Common myeloid progenitor, CD34-positive (primary cell): ENCODE measurements around the gene PTRH1.

Source experiments
- CTCF ChIA-PET: fragments of 350-600 bp; sonication (Branson Sonifier 250); formaldehyde crosslinking; loops from one replicate; lab custom pipeline; 2021; ENCODE audit warnings: antibody characterized with exemption; lab: Charles Lee
- POLR2A ChIA-PET: fragments of 350-600 bp; sonication (Branson Sonifier 250); formaldehyde crosslinking; loops from one replicate; lab custom pipeline; 2021; ENCODE audit warnings: antibody characterized with exemption; lab: Charles Lee
- DNase-seq, 3 donors: peaks; one replicate each; pipeline versions ENCODE4 v3.0.0 to v3.0.0-alpha.2; 2013
- H3K27ac ChIP-seq, 2 experiments: 1 replicate in 1 of 2; 2 replicates in 1 of 2; pipeline ENCODE4 v1.7.0; 2013; ENCODE audit warnings: inconsistent platforms in 2 of 2, low read length in 2 of 2, mild to moderate bottlenecking in 2 of 2, low read depth in 1 of 2, moderate library complexity in 1 of 2; ENCODE audit not compliant: severe bottlenecking in 2 of 2, insufficient read depth in 1 of 2, poor library complexity in 1 of 2
- H3K27me3 ChIP-seq, 5 experiments: replicated peaks in 2 of 5; 1 replicate in 3 of 5; 2 replicates in 2 of 5; pipeline versions ENCODE4 v1.6.1 to v1.7.0; 2013; ENCODE audit warnings: low read length in 4 of 5, mild to moderate bottlenecking in 2 of 5, moderate library complexity in 2 of 5, inconsistent platforms in 1 of 5; ENCODE audit not compliant: insufficient read depth in 5 of 5, control insufficient read depth in 4 of 5
- H3K36me3 ChIP-seq, 4 experiments: 1 replicate in 2 of 4; 2 replicates in 2 of 4; pipeline versions ENCODE4 v1.6.1 to v1.7.0; 2013; ENCODE audit warnings: low read length in 3 of 4, control low read depth in 1 of 4, mild to moderate bottlenecking in 1 of 4; ENCODE audit not compliant: control insufficient read depth in 4 of 4, insufficient read depth in 4 of 4
- H3K4me1 ChIP-seq, 4 experiments: 1 replicate in 3 of 4; 2 replicates in 1 of 4; pipeline versions ENCODE4 v1.6.1 to v1.7.1; 2013; ENCODE audit warnings: low read length in 3 of 4, mild to moderate bottlenecking in 3 of 4, control low read depth in 1 of 4, inconsistent platforms in 1 of 4, moderate library complexity in 1 of 4; ENCODE audit not compliant: control insufficient read depth in 4 of 4, insufficient read depth in 4 of 4; ENCODE audit errors: control extremely low read depth in 1 of 4
- H3K4me3 ChIP-seq, 7 experiments: 1 replicate in 4 of 7; 2 replicates in 3 of 7; pipeline versions ENCODE4 v1.5.1 to v1.7.0; 2013; ENCODE audit warnings: mild to moderate bottlenecking in 7 of 7, low read length in 6 of 7, moderate library complexity in 6 of 7, inconsistent platforms in 2 of 7, low read depth in 2 of 7, control low read depth in 1 of 7; ENCODE audit not compliant: insufficient read depth in 4 of 7, control insufficient read depth in 1 of 7; ENCODE audit errors: extremely low read depth in 1 of 7
- H3K9me3 ChIP-seq, 5 experiments: 1 replicate in 4 of 5; 2 replicates in 1 of 5; pipeline versions ENCODE4 v1.6.1 to v1.7.1; 2013; ENCODE audit warnings: low read length in 4 of 5, mild to moderate bottlenecking in 2 of 5, inconsistent platforms in 1 of 5, low read depth in 1 of 5, moderate library complexity in 1 of 5; ENCODE audit not compliant: control insufficient read depth in 4 of 5, insufficient read depth in 2 of 5; ENCODE audit errors: control extremely low read depth in 1 of 5
- WGBS: methylation state at CpG from one replicate; pipeline ENCODE4 v1.1.5; 2013; ENCODE audit not compliant: insufficient coverage; 5-methylcytosine and 5-hydroxymethylcytosine counted together

PTRH1 gene

DNA sequence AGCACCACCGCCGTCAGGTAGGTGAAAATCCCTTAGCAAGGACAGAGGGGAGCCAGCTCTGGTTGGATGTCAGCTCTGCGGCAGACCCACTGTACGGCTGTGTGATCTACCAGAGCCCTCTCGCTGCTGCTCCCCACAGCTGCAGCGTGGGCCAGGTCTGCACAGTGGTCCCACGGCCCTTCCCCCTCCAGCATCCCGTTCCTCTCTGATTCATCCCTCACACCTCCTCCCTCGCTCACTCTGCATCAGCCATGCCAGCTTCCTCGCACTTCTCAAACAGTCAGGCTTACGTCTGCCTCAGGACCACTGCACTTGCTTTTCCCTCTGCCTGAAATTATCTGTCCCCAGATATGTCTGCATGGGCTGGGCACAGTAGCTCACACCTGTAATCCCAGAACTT is 35.2 kb downstream of the PTRH1 start:
- Histone ChIP-seq H3K4me1 (no peaks in the 10 kb centered on the region), H3K9me3 (no peaks in the 10 kb centered on the region), H3K27me3 (peaks cover 0 to 3% (median 0%) of the 10 kb centered on the region in 5 experiments), H3K27ac (no peak overlapping the region), H3K36me3 (peaks cover 0 to 13% (median 4%) of the 10 kb centered on the region in 4 experiments), H3K4me3 (no peak overlapping the region)
- no peak for DNase-seq
- ChIA-PET POLR2A (interaction anchor here (0.6 kb wide), 1 partner anchor 11 kb away, joined by 3 read pairs; no protein-coding TSS in a partner anchor), CTCF (interaction anchor here (1.1 to 2.1 kb wide), 3 partner anchors 9 to 151 kb away, joined by 3 to 8 read pairs (median 3); no protein-coding TSS in a partner anchor)
- over 99% methylated on average over 10 of the region's 11 CpGs for WGBS

DNA sequence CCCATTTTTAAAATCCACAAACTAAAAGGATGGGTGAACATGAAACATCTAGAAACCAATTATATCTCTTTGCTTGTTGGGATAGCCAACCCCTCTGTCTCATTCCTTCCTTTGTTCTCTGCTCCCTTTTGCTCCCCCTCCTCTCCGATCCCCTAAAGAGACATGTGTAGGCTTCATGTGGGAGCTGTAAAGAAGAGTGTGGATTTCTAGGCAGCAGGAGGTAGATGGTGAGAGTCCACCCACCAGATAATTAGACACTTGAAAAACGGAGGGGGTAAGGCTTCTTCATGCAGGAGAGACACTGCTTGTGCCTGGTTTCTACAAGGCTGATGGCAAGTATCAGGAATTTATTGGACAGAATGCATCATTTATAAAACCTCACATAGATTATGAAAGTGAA is 36.0 kb downstream of the PTRH1 start:
- DNase-seq = no peak
- CTCF ChIA-PET = interaction anchor here (1.1 to 2.1 kb wide), 2 partner anchors 9 to 15 kb away, joined by 3 to 8 read pairs; no protein-coding TSS in a partner anchor
- Histone ChIP-seq H3K27me3 (peaks cover 0 to 3% (median 0%) of the 10 kb centered on the region in 5 experiments), H3K36me3 (peaks cover 0 to 13% (median 4%) of the 10 kb centered on the region in 4 experiments), H3K4me1 (no peaks in the 10 kb centered on the region), H3K9me3 (no peaks in the 10 kb centered on the region), H3K27ac (no peak overlapping the region), H3K4me3 (no peak overlapping the region)
- WGBS = no CpG with 5 or more reads among the region's 2 CpGs
- POLR2A ChIA-PET = no interaction called here

DNA sequence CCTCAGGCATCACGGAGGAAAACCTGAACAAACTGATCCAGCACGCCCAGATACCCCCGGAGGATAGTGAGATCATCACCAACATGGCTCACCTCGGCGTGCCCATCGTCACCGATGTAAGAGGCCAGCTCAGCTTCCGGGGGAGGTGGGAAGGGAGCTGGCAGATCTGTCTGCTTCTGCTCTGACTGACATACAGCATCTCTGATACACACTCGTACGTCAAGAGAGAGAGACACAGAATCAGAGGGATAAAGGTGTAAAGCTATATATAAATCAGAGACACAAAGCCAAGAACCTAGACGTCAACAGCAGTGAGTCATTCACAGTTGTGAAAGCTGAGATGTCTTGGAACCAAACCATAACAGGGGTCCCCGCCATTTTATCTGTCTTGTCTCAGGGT is 38.8 kb downstream of the PTRH1 start:
- Histone ChIP-seq H3K9me3 (no peaks in the 10 kb centered on the region), H3K27ac (no peak overlapping the region), H3K27me3 (peaks cover 0 to 3% (median 0%) of the 10 kb centered on the region in 5 experiments), H3K4me3 (no peak overlapping the region), H3K4me1 (no peaks in the 10 kb centered on the region), H3K36me3 (peaks cover 0 to 11% (median 6%) of the 10 kb centered on the region in 4 experiments)
- DNase-seq = no peak
- 93% methylated on average over 4 of the region's 12 CpGs for WGBS
- CTCF ChIA-PET = interaction anchor here (0.9 to 1.0 kb wide), 3 partner anchors 9 to 85 kb away, joined by 3 read pairs; no protein-coding TSS in a partner anchor
- POLR2A ChIA-PET = no interaction called here

DNA sequence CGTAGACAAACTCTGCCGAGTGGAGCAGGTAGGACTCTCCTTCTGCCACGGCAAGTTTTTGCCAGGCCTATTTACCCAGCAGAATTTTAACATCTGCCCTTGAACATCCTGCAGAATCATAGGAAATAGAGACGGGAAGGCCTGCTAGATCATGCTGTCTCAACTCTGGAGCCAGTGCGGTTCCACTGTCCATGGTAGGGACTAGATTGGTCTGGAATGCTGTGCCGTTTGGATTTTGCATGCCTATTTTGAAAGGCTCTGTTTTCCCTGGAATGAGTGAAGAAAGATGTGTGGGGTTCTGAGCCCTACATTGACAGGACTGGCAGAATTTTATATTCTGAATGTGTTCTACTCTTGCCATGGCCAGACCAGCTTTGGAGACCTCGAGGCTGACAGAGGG is 42.2 kb downstream of the PTRH1 start:
- Histone ChIP-seq H3K9me3 (no peaks in the 10 kb centered on the region), H3K4me1 (no peaks in the 10 kb centered on the region), H3K27me3 (peaks cover 0 to 3% (median 0%) of the 10 kb centered on the region in 5 experiments), H3K27ac (no peak overlapping the region), H3K4me3 (no peak overlapping the region), H3K36me3 (peaks cover 0 to 4% (median 2%) of the 10 kb centered on the region in 4 experiments)
- 100% methylated on average over 7 of the region's 7 CpGs for WGBS
- ChIA-PET POLR2A (no interaction called here), CTCF (no interaction called here)
- no peak for DNase-seq

DNA sequence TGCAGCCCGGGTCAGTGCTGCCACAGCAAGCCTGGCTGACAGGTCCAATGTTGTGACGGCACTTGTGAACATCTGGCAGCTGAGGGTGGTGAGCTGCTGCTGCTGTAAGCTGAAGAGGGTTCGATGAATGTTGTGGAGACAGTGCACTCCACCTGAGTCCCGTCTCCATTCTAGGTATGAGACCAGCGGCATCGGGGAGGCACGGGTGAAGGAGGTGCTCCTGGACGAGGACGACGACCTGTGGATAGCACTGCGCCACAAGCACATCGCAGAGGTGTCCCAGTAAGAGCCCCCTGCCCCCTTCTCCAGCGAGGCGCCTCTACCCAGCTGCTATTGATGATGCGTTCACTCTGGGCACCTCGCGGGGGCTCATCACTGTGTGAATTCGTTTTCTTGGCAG is 47.6 kb downstream of the PTRH1 start:
- Histone ChIP-seq H3K4me1 (no peaks in the 10 kb centered on the region), H3K4me3 (no peak overlapping the region), H3K9me3 (no peaks in the 10 kb centered on the region), H3K36me3 (peaks cover 0 to 8% (median 4%) of the 10 kb centered on the region in 4 experiments), H3K27me3 (no peaks in the 10 kb centered on the region), H3K27ac (no peak overlapping the region)
- ChIA-PET POLR2A (no interaction called here), CTCF (interaction anchor here (1.0 to 1.4 kb wide), 5 partner anchors 9 to 72 kb away, joined by 3 to 5 read pairs (median 3); no protein-coding TSS in a partner anchor)
- 96% methylated on average over 14 of the region's 18 CpGs for WGBS
- DNase-seq = no peak

DNA sequence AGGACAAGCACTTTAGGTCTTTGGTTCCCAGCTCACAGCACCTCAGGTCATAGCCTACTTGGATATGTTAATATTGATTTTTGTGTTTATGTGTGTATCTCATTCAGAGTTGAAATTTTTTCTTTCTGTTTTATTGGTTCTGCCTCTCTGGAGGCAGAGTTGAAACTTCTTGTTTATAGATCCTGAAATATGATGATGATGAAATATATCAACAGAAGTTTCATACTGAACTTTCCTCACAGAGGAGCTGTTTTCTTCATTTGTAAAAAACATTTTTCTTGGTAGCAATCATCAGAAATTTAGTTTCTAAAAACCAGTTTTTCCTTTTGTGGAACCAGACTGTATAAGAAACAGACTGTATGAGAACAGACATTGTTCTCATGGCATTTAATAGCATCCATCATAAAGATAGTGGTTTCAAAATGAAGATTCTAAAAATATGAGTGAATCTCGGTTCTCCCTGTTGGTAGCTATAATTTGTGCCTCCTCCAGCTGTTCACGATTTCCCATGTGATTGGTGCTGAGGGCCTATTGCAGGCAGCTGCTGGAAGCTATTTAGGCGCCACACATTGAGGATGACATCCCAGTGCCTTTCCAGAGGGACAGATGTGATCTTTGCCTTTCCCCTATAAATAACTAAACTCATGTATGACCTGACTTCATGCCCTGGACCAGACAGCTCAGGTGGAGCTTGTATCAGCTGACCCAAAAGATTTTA is 48.2 kb downstream of the PTRH1 start:
- H3K4me3 ChIP-seq = no peak overlapping the region
- ChIA-PET CTCF (interaction anchor here (1.0 to 1.4 kb wide), 3 partner anchors 10 to 34 kb away, joined by 3 to 5 read pairs (median 3); no protein-coding TSS in a partner anchor), POLR2A (no interaction called here)
- 95% methylated on average over 3 of the region's 3 CpGs for WGBS
- H3K27me3 ChIP-seq = no peaks in the 10 kb centered on the region
- no peak overlapping the region for H3K27ac ChIP-seq
- no peak for DNase-seq
- no peaks in the 10 kb centered on the region for H3K4me1 ChIP-seq
- peaks cover 0 to 10% (median 3%) of the 10 kb centered on the region in 4 experiments for H3K36me3 ChIP-seq
- no peaks in the 10 kb centered on the region for H3K9me3 ChIP-seq
